ENCODE measurements around the gene SYT8.

SYT8 gene

GRCh38 chr11:1863352-1864216 lies 28.8 kb downstream of the SYT8 start:
- Histone ChIP-seq H4K20me1 (ENCODE audit: insufficient read depth) (no peaks in the 10 kb centered on the region), H3K4me3 (IDR thresholded peaks at IDR 0.05; ENCODE audit: insufficient read depth, low read depth, low read length) (no peak overlapping the region), H3K79me2 (ENCODE audit: insufficient read depth, low read depth) (no peaks in the 10 kb centered on the region), H2AFZ (ENCODE audit: low read depth) (no peak overlapping the region), H3K36me3 (ENCODE audit: insufficient read depth) (no peaks in the 10 kb centered on the region), H3K27ac (no peak overlapping the region), H3K9ac (no peak overlapping the region), H3K4me1 (ENCODE audit: low read depth, poor library complexity, severe bottlenecking) (no peaks in the 10 kb centered on the region), H3K4me2 (no peak overlapping the region), H3K27me3 (ENCODE audit: insufficient read depth, low read depth) (peaks cover 88% of the 10 kb centered on the region)
- no peak for TF ChIP-seq CTCF (conservative IDR thresholded peaks at IDR 0.05; ENCODE audit: low read depth, low read length)

- Histone ChIP-seq H3K4me1 (ENCODE audit: low read depth, poor library complexity, severe bottlenecking) (no peaks in the 10 kb centered on the region), H2AFZ (ENCODE audit: low read depth) (no peak overlapping the region), H4K20me1 (ENCODE audit: insufficient read depth) (no peaks in the 10 kb centered on the region), H3K9ac (no peak overlapping the region), H3K27me3 (ENCODE audit: insufficient read depth, low read depth) (peaks cover 89% of the 10 kb centered on the region), H3K4me2 (no peak overlapping the region), H3K4me3 (IDR thresholded peaks at IDR 0.05; ENCODE audit: insufficient read depth, low read depth, low read length) (no peak overlapping the region), H3K27ac (no peak overlapping the region), H3K36me3 (ENCODE audit: insufficient read depth) (no peaks in the 10 kb centered on the region), H3K79me2 (ENCODE audit: insufficient read depth, low read depth) (no peaks in the 10 kb centered on the region)
- TF ChIP-seq CTCF (conservative IDR thresholded peaks at IDR 0.05; ENCODE audit: low read depth, low read length), result no peak
Observed at GRCh38 chr11:1864231-1864630, 29.4 kb downstream of the SYT8 start.

- Histone ChIP-seq H3K27ac (no peak overlapping the region), H4K20me1 (ENCODE audit: insufficient read depth) (no peaks in the 10 kb centered on the region), H3K27me3 (ENCODE audit: insufficient read depth, low read depth) (peaks cover 90% of the 10 kb centered on the region), H3K4me3 (IDR thresholded peaks at IDR 0.05; ENCODE audit: insufficient read depth, low read depth, low read length) (no peak overlapping the region), H3K9ac (no peak overlapping the region), H2AFZ (ENCODE audit: low read depth) (no peak overlapping the region), H3K4me2 (no peak overlapping the region), H3K79me2 (ENCODE audit: insufficient read depth, low read depth) (no peaks in the 10 kb centered on the region), H3K36me3 (ENCODE audit: insufficient read depth) (no peaks in the 10 kb centered on the region), H3K4me1 (ENCODE audit: low read depth, poor library complexity, severe bottlenecking) (no peaks in the 10 kb centered on the region)
- TF ChIP-seq CTCF (conservative IDR thresholded peaks at IDR 0.05; ENCODE audit: low read depth, low read length), result no peak
Observed at GRCh38 chr11:1864831-1865665, 30.3 kb downstream of the SYT8 start.

- Histone ChIP-seq H3K27ac (no peak overlapping the region), H3K79me2 (ENCODE audit: insufficient read depth, low read depth) (no peaks in the 10 kb centered on the region), H3K9ac (no peak overlapping the region), H2AFZ (ENCODE audit: low read depth) (no peak overlapping the region), H4K20me1 (ENCODE audit: insufficient read depth) (no peaks in the 10 kb centered on the region), H3K36me3 (ENCODE audit: insufficient read depth) (no peaks in the 10 kb centered on the region), H3K4me1 (ENCODE audit: low read depth, poor library complexity, severe bottlenecking) (no peaks in the 10 kb centered on the region), H3K4me3 (IDR thresholded peaks at IDR 0.05; ENCODE audit: insufficient read depth, low read depth, low read length) (no peak overlapping the region), H3K27me3 (ENCODE audit: insufficient read depth, low read depth) (peaks cover 90% of the 10 kb centered on the region), H3K4me2 (no peak overlapping the region)
- no peak for TF ChIP-seq CTCF (conservative IDR thresholded peaks at IDR 0.05; ENCODE audit: low read depth, low read length)
Observed at GRCh38 chr11:1866226-1866625, 31.4 kb downstream of the SYT8 start.
